DOHH2 (cell line): Measurements from ENCODE around the gene CCDC134.

ENCODE experiments used
- H3F3A ChIP-seq: fragments of 200-600 bp; sonication (generic), shearing (Covaris generic); 2 replicates; pipeline ENCODE4 v1.6.0; 2016; ENCODE audit warnings: antibody characterized with exemption, mild to moderate bottlenecking; ENCODE audit not compliant: control insufficient read depth, insufficient read depth
- H3K27ac ChIP-seq: fragments of 200-600 bp; sonication (generic); 2 replicates; pipeline ENCODE4 v1.5.1; 2014; ENCODE audit warnings: low read depth, mild to moderate bottlenecking, low read length, moderate library complexity
- H3K27me3 ChIP-seq: fragments of 200-600 bp; sonication (generic); 2 replicates; pipeline ENCODE4 v1.6.1; 2014; ENCODE audit warnings: mild to moderate bottlenecking, low read length, mixed read lengths; ENCODE audit not compliant: control insufficient read depth
- H3K36me3 ChIP-seq: fragments of 200-600 bp; sonication (generic); 2 replicates; pipeline ENCODE4 v1.6.1; 2014; ENCODE audit warnings: mild to moderate bottlenecking, low read length, moderate library complexity, mixed read lengths; ENCODE audit not compliant: control insufficient read depth
- H3K4me1 ChIP-seq: fragments of 200-600 bp; sonication (generic); 2 replicates; pipeline ENCODE4 v1.6.1; 2014; ENCODE audit warnings: mild to moderate bottlenecking, low read length, mixed read lengths; ENCODE audit not compliant: control insufficient read depth
- H3K4me2 ChIP-seq: fragments of 200-600 bp; sonication (generic); 2 replicates; pipeline ENCODE4 v1.6.0; 2014; ENCODE audit warnings: mild to moderate bottlenecking, low read length, moderate library complexity
- H3K4me3 ChIP-seq: fragments of 200-600 bp; sonication (generic); 2 replicates; pipeline ENCODE4 v1.5.1; 2014; ENCODE audit warnings: mild to moderate bottlenecking, low read length, mixed read lengths
- H3K79me2 ChIP-seq: fragments of 200-600 bp; sonication (generic); 2 replicates; pipeline ENCODE4 v1.6.1; 2014; ENCODE audit warnings: mild to moderate bottlenecking, low read length, mixed read lengths; ENCODE audit not compliant: control insufficient read depth
- H3K9me2 ChIP-seq: fragments of 200-600 bp; sonication (generic); replicated peaks from 2 replicates; pipeline ENCODE4 v1.6.1; 2014; ENCODE audit warnings: mild to moderate bottlenecking, low read length, mixed read lengths; ENCODE audit not compliant: control insufficient read depth
- H3K9me3 ChIP-seq: fragments of 200-600 bp; sonication (generic); 2 replicates; pipeline ENCODE4 v1.6.1; 2014; ENCODE audit warnings: antibody characterized with exemption, low read length, mixed read lengths; ENCODE audit not compliant: control insufficient read depth, insufficient read depth
- H4K20me1 ChIP-seq: fragments of 200-600 bp; sonication (generic); 2 replicates; pipeline ENCODE4 v1.6.0; 2014; ENCODE audit warnings: low read depth, mild to moderate bottlenecking, antibody characterized with exemption, low read length, moderate library complexity; ENCODE audit not compliant: control insufficient read depth, insufficient read depth
- EZH2phosphoT487 ChIP-seq: fragments of 200-600 bp; sonication (generic); IDR thresholded peaks from 2 replicates; pipeline ENCODE4 v1.6.1; 2017; ENCODE audit warnings: borderline replicate concordance, mild to moderate bottlenecking, antibody characterized with exemption, low read length, moderate library complexity, mixed read lengths
- TF ChIP-seq, protein P1 (sequence below): fragments of 200-600 bp; sonication (generic); IDR thresholded peaks from one replicate; pipeline ENCODE4 v1.5.1; 2014; ENCODE audit warnings: antibody characterized with exemption, mild to moderate bottlenecking, low read depth, low read length; ENCODE audit not compliant: poor library complexity, severe bottlenecking

Gene CCDC134

DNA sequence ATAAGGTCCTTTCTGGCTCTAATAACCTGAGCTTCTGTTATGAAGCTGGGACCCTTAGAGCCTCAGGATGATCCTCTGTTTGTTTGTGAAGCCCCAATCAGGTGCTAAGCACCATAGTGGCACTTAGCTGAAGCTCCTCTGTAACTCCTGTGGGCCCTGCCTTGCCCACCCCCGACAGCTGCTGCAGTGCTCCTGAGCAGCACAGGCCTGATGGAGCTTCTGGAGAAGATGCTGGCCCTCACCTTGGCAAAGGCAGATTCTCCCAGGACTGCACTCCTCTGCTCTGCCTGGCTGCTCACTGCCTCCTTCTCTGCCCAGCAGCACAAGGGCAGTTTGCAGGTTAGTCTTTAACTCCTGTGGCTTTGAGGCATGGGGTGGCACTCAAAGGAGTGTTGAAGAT is 19.0 kb upstream of the CCDC134 start:
- peaks cover 21% of the 10 kb centered on the region for H3K4me1 ChIP-seq
- peak overlapping the region; percentile 66 for H3K4me3 ChIP-seq
- H3K9me3 ChIP-seq = no peaks in the 10 kb centered on the region
- no peaks in the 10 kb centered on the region for H4K20me1 ChIP-seq
- no peaks in the 10 kb centered on the region for H3K79me2 ChIP-seq
- H3F3A ChIP-seq = no peaks in the 10 kb centered on the region
- no peaks in the 10 kb centered on the region for H3K9me2 ChIP-seq
- H3K27me3 ChIP-seq = no peaks in the 10 kb centered on the region
- H3K4me2 ChIP-seq = peak overlapping the region; percentile 77
- no peaks in the 10 kb centered on the region for H3K36me3 ChIP-seq
- 0 out of 2 replicates have a peak overlapping the region, but pooled peaks have one; percentile 24 for H3K27ac ChIP-seq
- no peak for TF ChIP-seq EZH2phosphoT487
- TF ChIP-seq, protein P1, sequence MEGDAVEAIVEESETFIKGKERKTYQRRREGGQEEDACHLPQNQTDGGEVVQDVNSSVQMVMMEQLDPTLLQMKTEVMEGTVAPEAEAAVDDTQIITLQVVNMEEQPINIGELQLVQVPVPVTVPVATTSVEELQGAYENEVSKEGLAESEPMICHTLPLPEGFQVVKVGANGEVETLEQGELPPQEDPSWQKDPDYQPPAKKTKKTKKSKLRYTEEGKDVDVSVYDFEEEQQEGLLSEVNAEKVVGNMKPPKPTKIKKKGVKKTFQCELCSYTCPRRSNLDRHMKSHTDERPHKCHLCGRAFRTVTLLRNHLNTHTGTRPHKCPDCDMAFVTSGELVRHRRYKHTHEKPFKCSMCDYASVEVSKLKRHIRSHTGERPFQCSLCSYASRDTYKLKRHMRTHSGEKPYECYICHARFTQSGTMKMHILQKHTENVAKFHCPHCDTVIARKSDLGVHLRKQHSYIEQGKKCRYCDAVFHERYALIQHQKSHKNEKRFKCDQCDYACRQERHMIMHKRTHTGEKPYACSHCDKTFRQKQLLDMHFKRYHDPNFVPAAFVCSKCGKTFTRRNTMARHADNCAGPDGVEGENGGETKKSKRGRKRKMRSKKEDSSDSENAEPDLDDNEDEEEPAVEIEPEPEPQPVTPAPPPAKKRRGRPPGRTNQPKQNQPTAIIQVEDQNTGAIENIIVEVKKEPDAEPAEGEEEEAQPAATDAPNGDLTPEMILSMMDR = no peak

DNA sequence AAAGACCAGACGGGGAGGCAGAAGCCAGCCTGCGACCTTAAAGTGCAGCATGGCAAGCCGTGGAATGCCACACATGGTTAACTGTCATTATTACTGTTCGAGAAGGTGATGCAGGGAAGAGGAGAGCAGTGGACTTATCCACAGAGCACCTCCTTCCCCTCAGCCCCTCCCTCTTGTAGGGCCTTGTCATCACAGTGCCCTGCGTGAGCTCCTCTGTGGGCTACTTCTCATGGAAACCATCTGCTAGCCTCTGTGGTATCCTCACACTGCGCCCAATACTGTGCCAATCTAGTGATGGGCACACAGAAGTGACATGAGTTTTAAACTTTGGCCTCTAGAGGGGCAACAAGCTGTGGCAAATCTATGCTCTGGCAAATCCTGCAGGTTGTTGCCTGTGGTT is 18.2 kb upstream of the CCDC134 start:
- Histone ChIP-seq H3K79me2 (no peaks in the 10 kb centered on the region), H3K4me3 (peak overlapping the region; percentile 66), H3K36me3 (no peaks in the 10 kb centered on the region), H3K4me2 (peak overlapping the region; percentile 77), H3K9me3 (no peaks in the 10 kb centered on the region), H3K27ac (no peak overlapping the region), H3K4me1 (peaks cover 21% of the 10 kb centered on the region), H3K9me2 (no peaks in the 10 kb centered on the region), H3F3A (no peaks in the 10 kb centered on the region), H3K27me3 (no peaks in the 10 kb centered on the region), H4K20me1 (no peaks in the 10 kb centered on the region)
- TF ChIP-seq, protein P1 = no peak
- TF ChIP-seq EZH2phosphoT487 = no peak

DNA sequence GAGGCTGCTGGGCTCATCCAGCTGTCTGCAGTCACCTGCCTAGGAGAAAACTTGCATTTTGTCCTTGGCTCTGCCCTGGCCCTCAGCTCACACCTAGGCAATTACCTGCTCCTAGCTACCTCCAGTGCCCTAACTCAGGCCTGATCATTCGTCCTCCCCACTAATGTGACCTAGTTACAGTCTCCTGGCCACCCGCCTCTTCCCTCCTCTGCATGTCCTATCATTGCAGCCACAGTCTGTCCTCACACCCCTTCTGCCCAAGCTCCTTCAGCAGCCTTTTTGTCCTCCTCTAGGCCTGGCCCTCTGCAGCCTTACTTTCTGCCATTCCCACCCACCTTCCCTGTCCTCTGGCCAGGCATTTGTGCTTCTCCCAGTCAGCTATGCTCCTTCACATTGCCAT is 17.7 kb upstream of the CCDC134 start:
- Histone ChIP-seq H3K4me1 (peaks cover 21% of the 10 kb centered on the region), H4K20me1 (no peaks in the 10 kb centered on the region), H3K79me2 (no peaks in the 10 kb centered on the region), H3K4me3 (no peak overlapping the region), H3K4me2 (peak overlapping the region; percentile 77; the same call in 1 of the 2 replicates), H3K9me3 (no peaks in the 10 kb centered on the region), H3K36me3 (no peaks in the 10 kb centered on the region), H3K27me3 (no peaks in the 10 kb centered on the region), H3K27ac (no peak overlapping the region), H3K9me2 (no peaks in the 10 kb centered on the region), H3F3A (no peaks in the 10 kb centered on the region)
- TF ChIP-seq, protein P1 = no peak
- TF ChIP-seq EZH2phosphoT487 = no peak

DNA sequence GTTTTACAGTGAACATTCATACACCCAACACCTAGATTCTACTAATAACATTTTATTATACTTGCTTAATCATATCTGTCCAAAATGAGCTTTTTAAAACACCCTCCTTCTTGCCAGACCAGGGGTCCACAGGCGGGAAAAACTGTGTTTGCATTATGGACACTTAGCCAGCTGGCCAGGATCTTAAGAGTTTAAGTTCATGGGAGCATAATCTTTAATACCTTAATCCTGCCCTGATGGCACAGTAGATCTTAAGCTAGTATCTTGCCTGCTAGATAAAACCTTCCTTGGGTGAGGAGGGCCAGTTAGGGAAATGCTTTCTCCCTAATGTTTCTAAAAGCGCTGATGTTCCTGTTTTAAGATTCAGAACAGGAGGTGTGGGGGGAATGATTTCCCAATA is 13.1 kb upstream of the CCDC134 start:
- H3F3A ChIP-seq = no peaks in the 10 kb centered on the region
- no peak overlapping the region for H3K27ac ChIP-seq
- H3K4me1 ChIP-seq = peaks cover 2% of the 10 kb centered on the region
- no peaks in the 10 kb centered on the region for H4K20me1 ChIP-seq
- no peak overlapping the region for H3K4me3 ChIP-seq
- H3K4me2 ChIP-seq = no peak overlapping the region
- H3K9me2 ChIP-seq = no peaks in the 10 kb centered on the region
- H3K36me3 ChIP-seq = no peaks in the 10 kb centered on the region
- TF ChIP-seq EZH2phosphoT487 = no peak
- H3K27me3 ChIP-seq = no peaks in the 10 kb centered on the region
- H3K9me3 ChIP-seq = no peaks in the 10 kb centered on the region
- no peaks in the 10 kb centered on the region for H3K79me2 ChIP-seq
